SIG-M5 treated with dmso at 0.1 percent for 504 hours (cell line): ENCODE data around the gene ZFR.
A peak's percentile ranks its signal among the peaks of the same experiment; 100 is the strongest.

Experiments used
- DNase-seq: peaks from one replicate; lab custom pipeline; 2025; ENCODE audit not compliant: unreplicated experiment; lab: John Stamatoyannopoulos, UW

ZFR gene

DNA sequence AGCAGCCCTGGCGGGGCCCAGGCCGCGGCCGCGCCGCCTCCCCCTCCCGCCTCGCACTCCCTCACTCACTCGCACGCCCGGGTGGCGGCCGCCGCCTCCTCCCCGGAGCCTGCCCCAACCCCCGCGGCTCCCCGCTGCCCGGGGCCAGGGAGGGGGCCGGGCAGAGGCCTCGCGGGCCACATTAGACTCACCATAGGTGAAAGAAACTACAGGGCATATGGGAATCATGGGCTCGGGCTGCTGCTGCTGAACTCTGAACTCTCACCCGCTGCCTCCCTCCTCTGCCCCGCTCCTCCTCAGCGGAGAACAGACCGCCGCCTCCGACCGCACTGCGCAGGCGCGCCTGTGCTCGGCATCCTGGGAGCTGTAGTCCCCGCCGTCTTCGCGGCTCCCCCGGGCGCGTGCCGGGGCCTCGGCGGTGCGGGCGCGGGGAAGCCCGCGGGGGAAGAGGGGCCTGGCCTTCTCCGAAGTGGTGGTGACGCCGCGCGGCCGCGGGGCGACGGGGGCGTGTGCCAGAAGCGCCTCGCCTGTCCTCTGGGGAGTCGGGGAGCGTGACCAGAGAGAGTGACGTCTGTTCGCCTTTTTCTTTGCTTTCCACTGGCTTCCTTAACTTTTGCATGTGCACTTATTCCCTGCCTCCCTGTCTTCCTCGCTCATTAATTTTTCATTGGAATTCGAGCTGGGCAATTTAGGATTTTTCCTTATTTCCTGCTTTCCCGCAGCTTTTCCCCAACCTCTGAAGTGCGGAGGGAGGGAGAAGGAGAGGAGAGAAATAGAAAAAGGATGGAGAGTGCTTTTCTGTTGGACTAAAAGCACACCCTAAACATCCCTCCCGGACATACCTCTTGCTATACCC is at the start of gene ZFR:
Gene ZFR, minus strand, starts transcription at position 310 of the 856 bp plus-strand sequence. Its CDS starts 82 bp downstream, at position 228.
- DNase-seq, result peak; percentile 88

DNA sequence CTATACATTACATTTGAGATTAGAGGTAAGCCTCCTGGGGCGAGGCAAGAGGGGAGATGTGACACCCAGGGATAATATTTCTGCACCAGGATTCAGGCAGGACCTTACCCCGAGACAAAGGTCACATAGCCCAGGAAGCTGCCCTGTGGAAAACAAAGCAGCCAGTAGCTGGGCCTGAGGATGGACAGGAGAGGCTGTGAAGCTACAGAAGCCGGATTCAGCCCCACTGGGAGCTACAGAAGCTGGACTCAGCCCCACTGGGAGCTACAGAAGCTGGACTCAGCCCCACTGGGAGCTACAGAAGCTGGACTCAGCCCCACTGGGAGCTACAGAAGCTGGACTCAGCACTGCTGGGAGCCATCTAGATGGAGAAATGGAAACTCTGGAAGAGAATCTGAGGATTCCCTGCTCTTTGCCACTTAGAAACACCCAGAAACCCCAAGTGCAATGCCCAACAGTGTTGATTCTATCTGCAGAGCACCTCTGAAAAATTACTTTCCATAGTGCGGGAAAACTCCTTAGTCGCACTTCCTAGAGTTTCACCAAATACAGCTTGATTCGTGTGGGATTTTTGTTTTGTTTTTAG is 46.5 kb upstream of the ZFR start:
- no peak for DNase-seq

DNA sequence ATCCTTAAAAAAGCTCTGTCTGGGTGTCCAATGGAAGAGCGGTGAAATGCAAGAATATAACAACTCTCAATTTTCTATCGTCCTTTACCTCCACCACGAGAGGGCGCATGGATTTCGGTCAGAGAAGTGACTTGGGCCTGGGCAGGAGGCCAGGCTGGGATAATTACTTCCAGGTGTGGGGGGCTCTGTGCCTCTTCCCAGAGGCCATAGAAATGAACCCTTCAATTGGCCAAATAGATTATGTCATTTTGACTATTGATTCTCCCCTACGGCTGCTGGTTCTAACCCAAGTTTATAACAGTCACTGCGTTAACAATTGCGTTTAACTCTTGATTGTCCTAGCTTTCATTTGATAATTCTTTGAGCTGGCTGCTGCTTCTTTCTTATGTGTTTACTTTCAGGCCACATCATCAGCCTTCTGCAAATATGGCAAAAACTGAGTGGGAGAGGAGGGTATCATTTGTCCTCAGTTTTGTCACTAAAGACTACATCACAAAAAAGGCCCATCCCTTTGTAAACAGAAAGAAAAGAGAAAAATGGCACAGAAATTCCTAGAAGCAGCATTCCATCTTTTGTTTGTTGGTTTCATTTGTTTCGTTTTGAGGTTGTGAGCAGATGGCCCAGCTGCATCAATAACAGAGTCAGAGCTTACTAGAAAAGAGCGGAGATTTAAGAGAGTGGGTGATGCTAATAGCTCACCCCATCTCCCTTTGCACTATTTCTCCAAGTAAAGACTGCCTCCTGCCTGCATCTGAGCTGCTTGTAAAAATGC is 45.4 kb upstream of the ZFR start:
- DNase-seq, result peak; percentile 57

DNA sequence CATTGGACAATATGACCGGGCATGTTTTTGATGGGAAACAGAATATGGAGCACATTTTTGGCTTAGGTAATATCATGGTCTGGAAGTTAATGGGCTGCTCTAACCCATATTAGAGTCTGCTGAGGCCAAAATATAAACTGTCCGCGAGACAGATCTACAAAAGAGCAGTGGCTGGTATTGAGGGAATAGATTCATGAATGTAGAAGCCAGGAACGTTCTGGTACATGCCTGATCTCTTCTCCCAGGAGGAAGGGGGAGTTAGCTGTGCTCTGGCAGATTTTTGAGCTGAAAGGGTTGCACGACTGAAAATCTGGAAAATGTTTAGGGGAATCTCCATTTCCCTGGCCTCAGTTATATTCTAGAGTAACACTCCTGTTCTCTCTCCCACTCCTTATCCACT is 42.9 kb upstream of the ZFR start:
- no peak for DNase-seq

DNA sequence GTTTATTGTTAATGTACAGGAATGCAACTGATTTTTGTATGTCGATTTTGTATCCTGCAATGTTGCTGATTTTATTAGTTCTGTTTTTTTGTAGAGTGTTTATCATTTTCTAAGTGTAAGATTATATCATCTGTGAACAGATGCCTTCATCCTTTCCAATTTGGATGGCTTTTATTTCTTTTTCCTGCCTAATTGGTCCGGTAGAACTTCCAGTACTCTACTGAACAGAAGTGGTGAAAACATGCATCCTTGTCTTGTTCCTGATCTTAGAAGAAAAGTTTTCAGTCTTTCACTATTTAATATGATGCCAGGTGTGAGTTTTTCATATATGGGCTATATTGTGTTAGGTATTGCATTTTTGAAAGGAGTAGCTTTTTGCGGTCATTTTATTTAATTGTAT is 42.5 kb upstream of the ZFR start:
- DNase-seq, result no peak

DNA sequence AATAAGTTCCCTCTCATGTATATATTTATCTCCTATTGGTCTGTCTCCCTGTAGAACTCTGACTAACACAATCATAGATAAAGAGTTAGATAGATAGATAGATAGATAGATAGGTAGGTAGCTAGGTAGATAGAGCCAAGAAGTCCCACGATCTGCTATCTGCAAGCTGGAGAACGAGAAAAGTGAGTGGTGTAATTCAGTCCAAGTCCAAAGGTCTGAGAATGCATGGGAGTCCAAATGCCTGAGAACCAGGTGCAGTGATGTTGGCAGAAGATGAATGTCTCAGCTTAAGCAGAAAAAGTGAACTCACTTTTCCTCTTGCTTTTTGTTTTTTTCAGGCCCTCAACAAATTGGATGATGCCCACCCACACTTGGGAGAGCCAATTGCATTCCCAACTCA is 37.7 kb upstream of the ZFR start:
- DNase-seq, result no peak

DNA sequence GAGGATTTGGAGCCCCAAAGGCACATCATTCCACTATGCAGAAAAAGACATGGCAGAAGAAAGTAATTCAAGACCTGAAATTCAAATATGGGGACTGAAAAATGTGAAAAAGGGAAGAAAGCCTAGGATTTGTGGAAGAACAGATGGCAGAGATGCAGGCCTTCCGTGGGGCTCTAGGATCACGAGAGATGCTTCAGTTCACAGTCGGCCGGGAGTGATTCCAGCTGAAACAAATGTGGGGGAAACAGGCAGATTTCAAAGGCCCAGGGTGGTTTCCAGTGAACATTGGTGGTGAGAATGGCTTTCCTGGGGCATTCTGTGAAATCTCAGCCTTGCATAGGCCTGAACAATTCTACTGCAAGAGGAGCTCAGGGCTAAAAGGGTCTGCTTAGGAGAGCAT is 34.6 kb upstream of the ZFR start:
- DNase-seq, result no peak

DNA sequence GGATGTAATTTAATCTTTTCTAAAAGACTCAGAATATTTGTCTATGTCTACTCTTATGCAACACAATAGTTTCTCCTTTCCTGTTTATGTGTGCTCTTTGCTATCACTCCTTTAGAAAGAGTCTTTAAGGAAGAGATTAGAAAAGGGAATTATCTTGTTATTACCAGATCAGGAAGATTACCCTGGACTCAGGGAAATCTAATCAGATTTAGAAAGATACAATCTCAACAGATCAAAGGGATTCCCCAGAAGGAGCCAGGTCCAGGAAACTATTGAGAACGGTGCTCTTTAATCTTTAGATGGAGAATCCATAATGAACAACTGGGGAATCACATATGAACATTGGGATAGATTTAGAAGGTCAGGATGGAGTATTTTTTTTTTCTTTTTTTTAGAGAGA is 32.4 kb upstream of the ZFR start:
- no peak for DNase-seq

DNA sequence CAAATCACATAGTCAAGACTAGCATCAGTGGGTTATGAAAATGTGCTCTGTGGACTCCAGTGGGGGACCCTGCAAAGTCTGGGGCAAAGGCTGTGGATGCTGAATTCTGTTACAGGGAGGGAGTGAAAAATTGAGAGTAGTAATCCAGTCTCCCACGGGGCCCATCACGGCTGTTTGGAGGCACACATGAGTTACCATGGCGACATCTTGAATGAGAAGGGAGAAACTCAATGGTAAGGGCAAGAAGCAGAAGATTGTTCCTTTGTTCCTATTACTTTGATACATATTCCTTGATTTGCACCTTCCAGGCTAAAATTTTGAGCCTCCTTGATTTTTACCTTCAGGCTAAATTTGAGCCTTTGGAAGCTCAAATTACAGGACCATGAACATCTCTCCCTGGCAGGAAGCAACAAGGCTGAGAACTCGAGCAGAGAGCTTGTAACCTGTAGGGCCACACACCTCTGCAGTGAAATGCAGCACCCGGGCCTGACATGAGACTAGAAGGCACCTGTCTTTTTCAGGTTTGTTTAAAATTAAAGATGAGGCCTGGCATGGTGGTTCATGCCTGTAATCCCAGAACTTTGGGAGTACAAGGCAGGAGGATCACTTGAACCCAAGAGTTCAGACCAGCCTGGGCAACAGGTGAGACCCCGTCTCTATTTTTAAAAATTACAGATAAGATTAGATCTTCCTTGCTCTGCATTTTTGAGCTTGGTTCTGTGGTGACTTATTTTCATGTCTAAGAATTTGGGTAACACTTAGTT is 31.0 kb upstream of the ZFR start:
- no peak for DNase-seq

DNA sequence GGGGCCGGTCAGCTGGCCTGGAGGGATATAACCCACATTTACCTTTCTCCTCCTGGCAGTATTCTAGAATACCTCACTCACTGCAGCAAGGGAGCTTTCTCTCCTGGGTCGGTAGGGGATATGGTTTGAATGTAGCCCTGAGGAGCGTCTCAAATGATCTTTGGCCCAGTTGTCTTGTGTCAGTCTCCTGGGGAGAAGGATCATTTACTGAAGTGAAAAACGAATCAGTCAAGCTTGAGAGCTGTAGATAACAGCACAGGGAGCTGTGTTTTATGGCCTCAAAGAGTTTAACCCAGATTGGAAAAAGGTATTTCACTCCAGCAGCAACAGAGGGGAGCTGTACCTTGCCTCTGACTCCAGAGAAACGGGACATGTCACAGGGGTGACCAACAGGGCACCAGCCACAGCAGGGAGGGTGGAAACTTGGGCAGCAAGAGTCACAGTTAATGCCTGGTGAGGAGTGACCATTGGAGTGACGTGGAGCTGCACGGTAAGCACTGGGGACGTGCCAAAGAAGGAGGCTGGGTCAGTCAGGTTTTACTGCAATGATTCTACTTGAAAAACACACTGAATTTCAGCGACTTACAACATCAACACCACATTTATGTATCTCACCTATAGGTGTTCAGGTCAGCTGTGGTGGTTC is 29.8 kb upstream of the ZFR start:
- DNase-seq, result no peak

DNA sequence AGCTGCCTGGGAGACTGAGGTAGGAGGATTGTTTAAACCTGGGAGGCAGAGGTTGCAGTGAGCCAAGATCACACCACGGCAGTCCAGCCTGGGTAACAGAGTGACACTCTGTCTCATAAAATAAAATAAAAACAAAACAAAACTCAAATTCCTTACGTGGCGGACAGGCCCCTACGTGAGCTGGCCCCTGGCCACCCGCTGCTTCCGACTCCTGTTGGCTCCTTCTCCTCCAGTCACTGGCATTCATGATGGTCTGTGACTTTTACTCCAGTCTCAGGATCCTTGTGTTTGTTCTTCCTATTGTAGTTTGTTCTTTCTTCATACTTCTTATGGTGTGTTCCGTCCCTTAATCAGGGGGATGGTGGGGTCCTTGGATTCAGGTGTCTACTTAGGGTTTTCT is 28.5 kb upstream of the ZFR start:
- DNase-seq, result no peak

DNA sequence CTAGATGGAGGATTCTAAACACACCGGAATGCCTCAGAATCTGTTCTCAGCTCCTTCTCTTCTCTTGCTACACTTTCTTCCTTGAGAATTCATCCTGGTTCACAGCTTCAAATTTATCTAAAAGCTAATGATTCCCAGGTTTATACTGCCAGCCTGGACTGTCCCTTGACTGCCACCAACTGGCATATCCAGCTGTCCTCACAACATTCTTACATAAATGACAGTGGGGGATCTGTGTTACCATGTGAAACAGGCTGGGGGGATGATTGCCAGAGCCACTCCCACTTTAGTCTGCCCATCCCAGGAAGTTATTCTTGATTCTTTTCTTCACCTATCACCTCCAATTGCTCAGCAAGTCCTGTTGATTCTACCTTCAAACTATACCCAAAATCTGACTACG is 27.2 kb upstream of the ZFR start:
- no peak for DNase-seq

DNA sequence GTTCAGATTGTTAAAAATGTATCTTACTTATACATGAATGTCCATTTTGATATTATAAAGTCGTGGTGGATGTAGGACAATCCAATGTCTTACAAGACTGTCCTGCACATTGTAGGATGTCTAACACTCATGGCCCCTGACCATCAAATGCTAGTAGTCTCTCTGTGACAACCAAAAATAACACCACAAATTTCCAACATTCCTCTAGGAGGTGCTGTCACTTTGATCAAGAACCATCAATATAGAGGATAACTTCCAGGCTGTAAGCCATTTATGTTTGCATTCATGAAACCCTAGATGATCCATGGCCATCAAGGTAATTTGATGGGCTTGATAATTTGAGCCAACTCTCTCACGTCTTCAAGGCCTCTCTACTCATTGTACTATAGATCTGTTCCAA is 20.5 kb upstream of the ZFR start:
- no peak for DNase-seq

DNA sequence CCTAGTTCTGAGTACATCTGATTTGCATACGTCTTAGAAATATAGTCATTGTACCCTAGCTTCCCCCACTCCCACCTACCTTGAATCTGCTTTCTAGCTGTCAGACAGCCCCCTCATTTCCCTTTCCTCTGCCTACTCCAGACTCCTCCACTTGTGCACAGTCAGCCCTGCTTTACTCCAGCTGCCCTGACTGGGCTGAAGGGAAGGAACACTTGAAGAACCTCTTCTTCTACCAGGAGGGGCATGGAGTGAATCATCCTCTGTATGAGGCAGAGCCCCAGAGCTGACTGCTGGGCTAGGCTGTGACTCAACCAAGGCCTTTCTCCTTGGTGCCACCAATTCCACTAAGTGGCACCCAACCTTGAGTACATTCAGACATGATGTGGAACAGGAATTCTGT is 18.1 kb upstream of the ZFR start:
- peak; percentile 24 for DNase-seq

DNA sequence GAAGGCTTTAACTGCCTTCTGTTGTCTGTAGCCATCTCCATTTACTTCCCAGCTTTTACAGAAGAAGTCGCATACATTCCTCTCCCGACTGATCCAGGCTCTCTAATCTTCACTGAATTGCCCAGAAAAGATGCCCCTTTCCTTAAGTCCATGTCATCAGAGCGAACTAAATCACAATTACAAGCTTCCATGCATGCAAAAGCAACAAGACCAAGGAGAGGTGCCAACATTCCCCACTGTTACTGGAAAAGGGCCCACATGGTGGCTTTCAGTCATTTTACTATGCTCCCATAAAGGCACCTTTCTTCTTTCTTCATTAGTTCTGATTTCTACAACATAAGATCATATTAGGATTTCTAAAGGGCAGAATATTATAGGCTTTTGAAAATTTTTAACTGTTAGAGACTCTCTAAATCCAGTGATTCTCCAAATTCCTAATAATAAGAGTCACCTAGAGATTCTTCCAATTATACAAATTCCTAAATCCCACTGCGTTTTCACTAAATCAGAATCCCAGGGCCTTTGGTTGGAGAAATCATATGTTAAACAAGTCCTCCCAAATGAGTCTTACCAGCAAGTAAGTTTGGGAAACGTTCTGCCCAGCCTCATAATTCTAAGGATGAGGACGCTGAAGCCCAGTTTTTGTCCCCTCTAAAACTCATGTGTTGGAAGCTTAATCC is 17.0 kb upstream of the ZFR start:
- no peak for DNase-seq

DNA sequence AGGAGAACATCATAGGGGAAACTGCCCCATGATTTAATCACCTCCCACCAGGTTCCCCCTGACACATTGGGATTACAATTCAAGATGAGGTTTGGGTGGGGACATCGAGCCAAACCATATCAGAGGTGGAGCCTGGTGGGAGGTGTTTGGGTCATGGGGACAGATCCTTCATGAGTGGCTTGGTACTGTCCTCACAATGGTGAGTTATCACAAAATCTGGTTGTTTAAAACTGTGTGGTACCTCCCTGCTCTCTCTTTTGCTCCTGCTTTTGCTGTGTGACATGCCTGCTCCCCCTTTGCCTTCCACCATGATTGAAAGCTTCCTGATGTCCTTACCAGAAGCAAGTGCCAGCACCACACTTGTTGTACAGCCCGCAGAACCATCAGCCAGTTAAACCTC is 16.2 kb upstream of the ZFR start:
- DNase-seq, result no peak

DNA sequence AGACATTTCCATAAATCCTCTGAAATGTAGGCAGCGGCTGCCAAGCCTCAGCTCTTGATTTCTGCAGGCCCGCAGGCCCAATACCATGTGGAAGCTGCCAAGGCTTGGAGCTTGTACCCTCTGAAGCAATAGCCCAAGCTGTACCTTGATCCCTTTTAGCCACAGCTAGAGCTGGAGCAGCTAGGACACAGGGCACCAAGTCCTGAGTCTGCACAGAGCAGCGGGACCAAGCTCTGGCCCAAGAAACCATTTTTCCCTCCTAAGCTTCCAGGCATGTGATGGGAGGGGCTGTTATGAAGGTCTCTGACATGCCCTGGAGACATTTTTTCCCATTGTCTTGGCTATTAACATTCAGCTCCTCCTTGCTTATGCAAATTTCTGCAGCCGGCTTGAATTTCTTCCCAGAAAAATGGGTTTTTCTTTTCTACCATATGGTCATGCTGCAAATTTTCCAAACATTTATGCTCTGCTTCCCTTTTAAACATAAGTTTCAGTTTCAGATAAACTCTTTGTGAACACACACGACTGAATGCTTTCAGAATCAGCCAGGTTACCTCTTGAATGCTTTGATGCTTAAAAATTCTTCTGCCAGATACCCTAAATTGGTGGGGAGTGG is 14.4 kb upstream of the ZFR start:
- DNase-seq, result no peak

DNA sequence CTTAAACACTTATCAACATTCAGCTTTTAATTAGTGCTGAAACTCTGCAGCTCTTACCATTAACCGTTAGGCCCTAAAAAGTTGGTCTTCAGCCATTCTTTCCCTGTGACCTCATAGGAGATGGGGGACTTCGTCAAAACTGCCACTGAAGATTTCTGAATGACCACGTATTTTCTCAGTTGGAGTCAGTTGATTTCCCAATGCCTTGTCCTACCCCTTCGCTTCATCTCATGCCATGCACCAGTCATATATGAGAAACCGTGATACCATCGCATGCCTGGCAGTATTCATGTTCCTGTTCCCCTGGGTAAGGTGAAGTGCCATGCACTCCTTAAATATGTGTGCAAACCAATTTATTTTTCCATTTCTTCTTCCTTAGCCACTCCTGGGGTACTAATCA is 10.8 kb upstream of the ZFR start:
- DNase-seq, result no peak

DNA sequence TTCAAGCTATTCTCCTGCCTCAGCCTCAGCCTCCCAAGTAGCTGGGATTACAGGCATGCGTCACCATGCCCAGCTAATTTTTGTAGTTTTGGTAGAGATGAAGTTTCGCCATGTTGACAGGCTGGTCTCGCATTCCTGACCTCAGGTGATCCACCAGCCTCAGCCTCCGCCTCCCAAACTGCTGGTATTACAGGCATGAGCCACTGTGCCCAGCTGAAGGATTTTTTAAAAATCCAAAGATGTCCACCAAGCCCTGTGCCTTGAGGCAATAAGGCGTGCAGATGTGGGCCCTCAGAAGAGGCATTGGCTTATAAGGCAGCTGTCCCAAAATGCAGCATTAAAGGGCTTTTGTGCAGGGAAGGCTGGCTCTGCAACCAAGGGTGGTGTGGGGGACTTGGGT is 10.3 kb upstream of the ZFR start:
- no peak for DNase-seq

DNA sequence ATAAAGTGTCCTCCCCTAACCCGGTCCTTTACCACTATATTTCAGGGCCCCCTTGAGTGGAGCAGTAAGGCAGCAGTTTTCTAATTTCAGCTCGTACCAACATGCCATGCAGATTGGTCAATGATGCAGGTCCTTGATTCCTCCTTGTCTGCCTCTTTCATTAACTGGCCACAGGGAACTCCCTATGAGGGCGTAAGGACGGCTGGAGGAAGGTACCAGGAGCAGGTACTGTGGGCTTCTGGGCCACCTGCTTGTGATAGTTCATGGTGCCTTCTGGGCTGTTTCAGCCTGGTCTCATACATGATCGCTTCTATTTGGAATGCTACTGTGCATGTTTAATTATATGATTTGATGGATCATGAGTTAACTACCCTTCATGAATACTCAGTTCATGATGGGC is 9.4 kb upstream of the ZFR start:
- no peak for DNase-seq
